ENCODE measurements around the gene CTDP1. TPM values are rescaled to one million over a fixed set of nuclear protein-coding genes. Genes with fewer than 3 reads are reported as not detected.

Gene CTDP1
- total RNA-seq, 2 donors from 2014 or later, result 8.8 to 21.8 TPM

GRCh38 chr18:79640875-79641274, 38.7 kb upstream of the CTDP1 start:
- Histone ChIP-seq H3K27ac (no peak overlapping the region), H3K4me1 (no peaks in the 10 kb centered on the region), H3K27me3 (peaks cover 0 to 6% of the 10 kb centered on the region in 2 donors), H3K9me3 (no peaks in the 10 kb centered on the region), H3K36me3 (replicated peaks in 1 of 2; ENCODE audit: insufficient read depth in 1 of 2, low read depth in 2 of 2) (no peaks in the 10 kb centered on the region), H3K4me3 (no peak overlapping the region)
- 73 to 76% methylated on average over 10 of the region's 10 CpGs for WGBS, 2 donors
- no peak for ATAC-seq
- intact Hi-C loops (cut with DNase I), result loop anchor here (5.0 kb wide), 1 partner anchor 259 kb away; no protein-coding TSS in a partner anchor
- DNase-seq, result no peak
- no peak for TF ChIP-seq CTCF (IDR thresholded peaks at IDR 0.05)
- no peak for TF ChIP-seq POLR2A (IDR thresholded peaks at IDR 0.05)

DNA sequence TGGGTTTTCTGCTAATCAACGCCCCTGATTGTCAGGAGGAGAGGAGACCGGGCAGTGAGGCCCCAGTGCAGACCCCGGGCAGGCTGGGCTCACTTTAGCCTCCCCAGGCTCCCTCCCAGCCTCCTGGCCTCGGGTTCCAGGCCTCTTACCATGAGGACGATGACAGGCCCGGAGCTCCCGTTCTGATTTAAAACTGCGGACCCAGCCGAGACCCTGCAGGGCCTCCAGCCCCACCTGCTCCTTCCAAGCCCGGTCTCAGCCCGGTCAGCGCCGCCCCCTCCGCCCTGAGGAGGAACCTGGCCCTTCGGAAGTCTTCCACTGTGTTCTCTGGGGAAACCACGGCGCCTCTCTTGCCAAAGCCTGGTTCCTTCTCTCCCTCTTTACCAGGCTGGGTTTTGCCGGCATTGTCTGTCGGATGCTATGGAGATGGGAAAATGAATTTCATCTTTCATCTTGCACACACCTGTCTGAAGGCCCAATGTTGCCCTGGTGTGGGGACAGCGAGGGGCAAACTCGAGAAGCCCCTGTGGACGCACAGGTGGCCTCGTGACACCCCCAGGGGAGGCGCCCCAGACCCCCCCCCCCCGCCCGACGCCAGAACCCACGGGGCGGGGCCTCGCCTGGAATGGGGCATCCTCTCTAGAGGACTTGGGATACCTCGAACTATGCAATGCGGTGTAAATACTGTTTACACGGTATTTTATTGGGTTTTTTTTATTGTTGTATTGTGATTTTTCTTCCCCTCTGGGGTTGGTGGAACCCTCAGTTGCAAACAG, 37.7 kb upstream of the CTDP1 start:
- H3K4me1 ChIP-seq, result no peaks in the 10 kb centered on the region
- H3K27ac ChIP-seq, result no peak overlapping the region
- intact Hi-C loops (cut with DNase I), result loop anchor here (5.0 kb wide), 1 partner anchor 260 kb away; no protein-coding TSS in a partner anchor
- ATAC-seq (no peak), DNase-seq (no peak)
- 65 to 70% methylated on average over 16 to 26 of the region's 33 CpGs for WGBS, 2 donors
- peaks cover 0 to 6% of the 10 kb centered on the region in 2 donors for H3K27me3 ChIP-seq
- H3K9me3 ChIP-seq, result no peaks in the 10 kb centered on the region
- no peak overlapping the region for H3K4me3 ChIP-seq
- no peaks in the 10 kb centered on the region for H3K36me3 ChIP-seq (replicated peaks in 1 of 2; ENCODE audit: insufficient read depth in 1 of 2, low read depth in 2 of 2)
- no peak for TF ChIP-seq CTCF (IDR thresholded peaks at IDR 0.05)
- TF ChIP-seq POLR2A (IDR thresholded peaks at IDR 0.05), result no peak

GRCh38 chr18:79642626-79643025, 37.0 kb upstream of the CTDP1 start:
- WGBS, 2 donors, result 64 to 73% methylated on average over 6 of the region's 6 CpGs
- no peak for TF ChIP-seq POLR2A (IDR thresholded peaks at IDR 0.05)
- TF ChIP-seq CTCF (IDR thresholded peaks at IDR 0.05), result no peak
- Histone ChIP-seq H3K27me3 (peaks cover 0 to under 1% of the 10 kb centered on the region in 2 donors), H3K27ac (no peak overlapping the region), H3K4me1 (no peaks in the 10 kb centered on the region), H3K9me3 (no peaks in the 10 kb centered on the region), H3K4me3 (no peak overlapping the region), H3K36me3 (replicated peaks in 1 of 2; ENCODE audit: insufficient read depth in 1 of 2, low read depth in 2 of 2) (no peaks in the 10 kb centered on the region)
- intact Hi-C loops (cut with DNase I), result loop anchor here (5.0 kb wide), 1 partner anchor 260 kb away; no protein-coding TSS in a partner anchor
- no peak for DNase-seq
- no peak for ATAC-seq

DNA sequence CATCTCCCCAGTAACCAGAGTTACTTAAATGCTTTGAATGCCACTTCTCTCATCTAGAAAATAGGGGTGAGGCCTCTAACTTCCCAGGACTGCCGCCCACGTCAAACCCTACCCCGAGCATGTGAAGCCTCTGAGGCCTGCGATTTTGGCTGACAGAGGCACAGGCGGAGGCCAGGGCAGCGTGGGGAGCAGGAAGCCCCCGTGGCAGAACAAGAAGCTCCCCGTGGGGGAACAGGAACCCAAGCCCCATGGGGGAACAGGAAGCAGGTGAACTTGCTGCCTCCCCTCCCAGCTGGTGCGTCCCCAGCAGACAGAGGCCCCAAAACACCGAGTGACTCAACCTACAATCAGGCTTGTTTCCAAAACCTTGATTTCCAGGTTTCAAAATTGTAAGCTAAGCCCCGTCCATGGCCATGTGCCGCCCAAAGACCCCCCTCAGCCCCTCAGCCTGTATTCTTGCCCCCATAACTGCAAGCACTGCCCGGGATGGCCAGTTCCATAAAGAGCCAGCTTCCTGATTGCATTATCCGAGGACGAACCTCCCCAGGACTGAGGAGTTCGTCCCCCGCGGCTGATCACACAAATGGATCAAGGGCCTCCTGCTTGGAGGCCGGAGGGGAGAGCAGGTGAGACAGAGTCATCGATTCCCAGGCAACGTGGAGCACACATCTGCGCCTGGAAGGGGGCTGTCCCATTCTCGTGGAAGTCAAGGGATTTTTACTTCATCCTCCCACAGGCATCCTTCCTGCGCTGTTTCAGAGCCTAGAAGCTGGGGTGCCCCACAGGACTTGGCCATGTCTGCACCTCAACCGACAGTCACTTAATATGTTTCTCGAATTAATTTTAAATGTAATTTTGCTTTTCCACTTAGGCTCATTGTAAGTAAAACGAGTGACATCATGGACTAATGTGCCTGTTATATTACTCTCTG, 36.3 kb upstream of the CTDP1 start:
- Histone ChIP-seq H3K4me3 (no peak overlapping the region), H3K27me3 (no peaks in the 10 kb centered on the region), H3K36me3 (replicated peaks in 1 of 2; ENCODE audit: insufficient read depth in 1 of 2, low read depth in 2 of 2) (no peaks in the 10 kb centered on the region), H3K4me1 (no peaks in the 10 kb centered on the region), H3K9me3 (no peaks in the 10 kb centered on the region), H3K27ac (no peak overlapping the region)
- TF ChIP-seq CTCF (IDR thresholded peaks at IDR 0.05) (no peak), POLR2A (IDR thresholded peaks at IDR 0.05) (no peak)
- DNase-seq (peak in 1 of 4 donors; percentile 23), ATAC-seq (no peak)
- intact Hi-C loops (cut with DNase I), result loop anchor here (5.0 kb wide), 1 partner anchor 261 kb away; no protein-coding TSS in a partner anchor
- 59 to 66% methylated on average over 20 to 27 of the region's 27 CpGs for WGBS, 2 donors

All from body of pancreas (tissue), 4 donors.